Nephron progenitor cell (in vitro differentiated cells): Measurements from ENCODE around the gene ACO1.

Experiments
- DNase-seq: peaks from one replicate; pipeline ENCODE4 v3.0.0; 2021
- H3K27ac Mint-ChIP-seq: 2 replicates; pipeline ENCODE4 v1.8.0; 2021; ENCODE audit warnings: mild to moderate bottlenecking, moderate library complexity, mixed read lengths
- H3K27me3 Mint-ChIP-seq: 2 replicates; pipeline ENCODE4 v1.8.0; 2021; ENCODE audit warnings: mild to moderate bottlenecking, low read depth, mixed read lengths; ENCODE audit not compliant: poor library complexity
- H3K36me3 Mint-ChIP-seq: 2 replicates; pipeline ENCODE4 v1.8.0; 2021; ENCODE audit warnings: low read depth, mixed read lengths
- H3K4me1 Mint-ChIP-seq: 2 replicates; pipeline ENCODE4 v1.8.0; 2021; ENCODE audit warnings: mixed read lengths
- H3K4me3 Mint-ChIP-seq: 2 replicates; pipeline ENCODE4 v1.8.0; 2021; ENCODE audit warnings: mild to moderate bottlenecking, moderate library complexity, mixed read lengths
- H3K9me3 Mint-ChIP-seq: 2 replicates; pipeline ENCODE4 v1.8.0; 2021; ENCODE audit warnings: mild to moderate bottlenecking, moderate library complexity, mixed read lengths
- CTCF ChIP-seq: fragments of 200-600 bp; sonication (generic); IDR thresholded peaks from 2 replicates; pipeline ENCODE4 v1.5.0; 2021; ENCODE audit warnings: antibody characterized with exemption

Gene ACO1

GRCh38 chr9:32359452-32359851 is 25.0 kb upstream of the ACO1 start:
- Mint-ChIP-seq H3K9me3 (peaks cover 4% of the 10 kb centered on the region), H3K4me3 (no peak overlapping the region), H3K27ac (no peak overlapping the region), H3K27me3 (no peaks in the 10 kb centered on the region), H3K36me3 (no peaks in the 10 kb centered on the region), H3K4me1 (no peaks in the 10 kb centered on the region)
- no peak for DNase-seq
- no peak for TF ChIP-seq CTCF

GRCh38 chr9:32360983-32361673 is 23.3 kb upstream of the ACO1 start:
- no peaks in the 10 kb centered on the region for H3K4me1 Mint-ChIP-seq
- H3K27me3 Mint-ChIP-seq, result no peaks in the 10 kb centered on the region
- H3K4me3 Mint-ChIP-seq, result no peak overlapping the region
- H3K9me3 Mint-ChIP-seq, result peaks cover 4% of the 10 kb centered on the region
- no peak overlapping the region for H3K27ac Mint-ChIP-seq
- no peaks in the 10 kb centered on the region for H3K36me3 Mint-ChIP-seq
- DNase-seq, result no peak
- no peak for TF ChIP-seq CTCF

GRCh38 chr9:32371279-32371678 is 13.2 kb upstream of the ACO1 start:
- Mint-ChIP-seq H3K4me3 (no peak overlapping the region), H3K4me1 (no peaks in the 10 kb centered on the region), H3K9me3 (peaks cover 16% of the 10 kb centered on the region), H3K36me3 (no peaks in the 10 kb centered on the region), H3K27me3 (peaks cover 3% of the 10 kb centered on the region), H3K27ac (no peak overlapping the region)
- no peak for DNase-seq
- TF ChIP-seq CTCF, result no peak

GRCh38 chr9:32371679-32372078 is 12.8 kb upstream of the ACO1 start:
- H3K9me3 Mint-ChIP-seq, result peaks cover 16% of the 10 kb centered on the region
- no peak overlapping the region for H3K4me3 Mint-ChIP-seq
- no peak for TF ChIP-seq CTCF
- no peaks in the 10 kb centered on the region for H3K36me3 Mint-ChIP-seq
- DNase-seq, result no peak
- peaks cover 3% of the 10 kb centered on the region for H3K27me3 Mint-ChIP-seq
- H3K27ac Mint-ChIP-seq, result no peak overlapping the region
- no peaks in the 10 kb centered on the region for H3K4me1 Mint-ChIP-seq

GRCh38 chr9:32376285-32376684 is 8.2 kb upstream of the ACO1 start:
- H3K27me3 Mint-ChIP-seq, result peaks cover 20% of the 10 kb centered on the region
- H3K36me3 Mint-ChIP-seq, result no peaks in the 10 kb centered on the region
- H3K4me1 Mint-ChIP-seq, result peaks cover 10% of the 10 kb centered on the region
- no peak for TF ChIP-seq CTCF
- H3K4me3 Mint-ChIP-seq, result no peak overlapping the region
- H3K27ac Mint-ChIP-seq, result no peak overlapping the region
- peaks cover 8% of the 10 kb centered on the region for H3K9me3 Mint-ChIP-seq
- no peak for DNase-seq

GRCh38 chr9:32378496-32378895 is 5.9 kb upstream of the ACO1 start:
- TF ChIP-seq CTCF, result peak; percentile 75
- Mint-ChIP-seq H3K27ac (no peak overlapping the region), H3K4me1 (peaks cover 15% of the 10 kb centered on the region), H3K4me3 (peak overlapping the region; percentile 47), H3K36me3 (no peaks in the 10 kb centered on the region), H3K27me3 (peaks cover 40% of the 10 kb centered on the region), H3K9me3 (no peaks in the 10 kb centered on the region)
- DNase-seq, result peak; percentile 21
